B cell (primary cell): Measurements from ENCODE around the gene NSUN6.

Experiments
- EZH2 ChIP-seq: IDR thresholded peaks from 2 replicates; pipeline ENCODE4 v1.6.1; 2012; ENCODE audit warnings: borderline replicate concordance, low read depth, mild to moderate bottlenecking, moderate library complexity, low read length; ENCODE audit not compliant: insufficient read depth, poor library complexity, severe bottlenecking
- TF ChIP-seq, protein P1 (sequence below): fragments of 200-600 bp; IDR thresholded peaks from one replicate; pipeline ENCODE4 v1.8.0; 2022; ENCODE audit warnings: antibody characterized with exemption, mild to moderate bottlenecking

DNA sequence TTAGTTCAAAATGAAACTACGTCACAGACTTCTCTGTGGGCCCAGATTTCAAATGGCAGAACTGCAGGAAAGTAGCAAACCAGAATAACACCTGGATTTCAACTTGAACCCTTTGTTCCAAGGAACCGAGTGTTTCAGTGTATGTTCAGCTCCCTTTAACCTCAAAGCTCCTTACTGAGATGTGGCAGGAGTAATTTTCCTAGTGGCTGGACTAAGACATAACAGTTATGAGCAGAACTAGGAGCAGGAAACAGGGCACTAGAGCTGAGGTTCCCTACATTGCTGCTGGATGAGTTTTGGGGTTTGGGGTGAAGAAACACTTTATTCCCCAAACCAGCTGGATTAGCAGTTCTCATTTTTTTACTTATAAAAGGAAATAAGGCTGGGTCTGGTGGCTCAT lies 50.1 kb downstream of the NSUN6 start:
- TF ChIP-seq, protein P1, sequence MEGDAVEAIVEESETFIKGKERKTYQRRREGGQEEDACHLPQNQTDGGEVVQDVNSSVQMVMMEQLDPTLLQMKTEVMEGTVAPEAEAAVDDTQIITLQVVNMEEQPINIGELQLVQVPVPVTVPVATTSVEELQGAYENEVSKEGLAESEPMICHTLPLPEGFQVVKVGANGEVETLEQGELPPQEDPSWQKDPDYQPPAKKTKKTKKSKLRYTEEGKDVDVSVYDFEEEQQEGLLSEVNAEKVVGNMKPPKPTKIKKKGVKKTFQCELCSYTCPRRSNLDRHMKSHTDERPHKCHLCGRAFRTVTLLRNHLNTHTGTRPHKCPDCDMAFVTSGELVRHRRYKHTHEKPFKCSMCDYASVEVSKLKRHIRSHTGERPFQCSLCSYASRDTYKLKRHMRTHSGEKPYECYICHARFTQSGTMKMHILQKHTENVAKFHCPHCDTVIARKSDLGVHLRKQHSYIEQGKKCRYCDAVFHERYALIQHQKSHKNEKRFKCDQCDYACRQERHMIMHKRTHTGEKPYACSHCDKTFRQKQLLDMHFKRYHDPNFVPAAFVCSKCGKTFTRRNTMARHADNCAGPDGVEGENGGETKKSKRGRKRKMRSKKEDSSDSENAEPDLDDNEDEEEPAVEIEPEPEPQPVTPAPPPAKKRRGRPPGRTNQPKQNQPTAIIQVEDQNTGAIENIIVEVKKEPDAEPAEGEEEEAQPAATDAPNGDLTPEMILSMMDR = no peak
- TF ChIP-seq EZH2 = no peak
